SIG-M5 treated with dmso at 0.1 percent for 504 hours (cell line): ENCODE data around the gene CYP2C19.
"Not testable (repeated sequence)": the region's sequence is repeated elsewhere in the genome, so short reads cannot be mapped to it uniquely, and the experiment has no call there.

Experiments
- DNase-seq: peaks from one replicate; lab custom pipeline; 2025; ENCODE audit not compliant: unreplicated experiment; lab: John Stamatoyannopoulos, UW

The CYP2C19 gene

DNA sequence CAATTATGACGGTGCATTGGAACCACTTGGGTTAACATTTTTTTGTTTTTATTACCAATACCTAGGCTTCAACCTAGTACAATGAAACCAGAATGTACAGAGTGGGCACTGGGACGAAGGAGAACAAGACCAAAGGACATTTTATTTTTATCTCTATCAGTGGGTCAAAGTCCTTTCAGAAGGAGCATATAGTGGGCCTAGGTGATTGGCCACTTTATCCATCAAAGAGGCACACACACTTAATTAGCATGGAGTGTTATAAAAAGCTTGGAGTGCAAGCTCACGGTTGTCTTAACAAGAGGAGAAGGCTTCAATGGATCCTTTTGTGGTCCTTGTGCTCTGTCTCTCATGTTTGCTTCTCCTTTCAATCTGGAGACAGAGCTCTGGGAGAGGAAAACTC lies at the start of gene CYP2C19:
Gene CYP2C19, plus strand, starts transcription at position 289 of the 400 bp plus-strand sequence. Its CDS starts 25 bp downstream, at position 314.
- no peak for DNase-seq

DNA sequence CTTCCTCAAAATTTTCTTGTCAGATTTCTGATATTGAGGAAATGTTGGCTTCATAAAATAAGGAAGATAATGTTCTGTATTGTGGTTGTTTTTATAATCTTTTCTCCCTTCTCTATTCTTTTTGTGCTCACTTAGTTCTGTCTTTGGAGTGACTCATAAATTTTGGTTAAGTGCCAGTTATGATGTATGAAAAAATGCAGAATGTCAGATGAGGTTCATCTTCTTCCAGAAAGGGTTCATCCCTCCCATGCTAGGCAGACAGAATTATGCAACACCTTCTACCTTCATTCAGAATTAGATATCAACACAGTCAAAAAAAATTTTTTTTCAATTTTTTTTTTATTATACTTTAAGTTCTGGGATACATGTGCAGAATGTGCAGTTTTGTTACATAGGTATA lies 36.6 kb upstream of the CYP2C19 start:
- DNase-seq, result no peak

DNA sequence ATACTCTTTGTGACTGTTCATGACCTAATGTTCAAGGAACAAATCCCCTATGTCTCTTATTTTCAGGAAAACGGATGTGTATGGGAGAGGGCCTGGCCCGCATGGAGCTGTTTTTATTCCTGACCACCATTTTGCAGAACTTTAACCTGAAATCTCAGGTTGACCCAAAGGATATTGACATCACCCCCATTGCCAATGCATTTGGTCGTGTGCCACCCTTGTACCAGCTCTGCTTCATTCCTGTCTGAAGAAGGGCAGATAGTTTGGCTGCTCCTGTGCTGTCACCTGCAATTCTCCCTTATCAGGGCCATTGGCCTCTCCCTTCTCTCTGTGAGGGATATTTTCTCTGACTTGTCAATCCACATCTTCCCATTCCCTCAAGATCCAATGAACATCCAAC lies 27.3 kb upstream of the CYP2C19 start:
- no peak for DNase-seq

DNA sequence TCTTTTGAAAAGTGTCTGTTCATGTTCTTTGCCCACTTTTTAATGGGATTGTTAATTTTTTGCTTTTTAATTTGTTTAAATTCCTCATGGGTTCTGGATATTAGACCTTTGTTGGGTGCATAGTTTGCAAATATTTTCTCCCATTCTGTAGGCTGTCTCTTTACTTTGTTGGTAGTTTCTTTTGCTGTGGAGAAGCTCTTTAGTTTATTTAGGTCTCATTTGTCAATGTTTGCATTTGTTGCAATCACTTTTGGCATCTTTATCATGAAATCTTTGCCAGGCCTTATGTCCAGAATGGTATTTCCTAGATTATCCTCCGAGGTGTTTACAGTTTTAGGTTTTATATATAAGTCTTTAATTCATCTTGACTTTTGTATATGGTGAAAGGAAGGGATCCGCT lies 23.9 kb upstream of the CYP2C19 start:
- no peak for DNase-seq

DNA sequence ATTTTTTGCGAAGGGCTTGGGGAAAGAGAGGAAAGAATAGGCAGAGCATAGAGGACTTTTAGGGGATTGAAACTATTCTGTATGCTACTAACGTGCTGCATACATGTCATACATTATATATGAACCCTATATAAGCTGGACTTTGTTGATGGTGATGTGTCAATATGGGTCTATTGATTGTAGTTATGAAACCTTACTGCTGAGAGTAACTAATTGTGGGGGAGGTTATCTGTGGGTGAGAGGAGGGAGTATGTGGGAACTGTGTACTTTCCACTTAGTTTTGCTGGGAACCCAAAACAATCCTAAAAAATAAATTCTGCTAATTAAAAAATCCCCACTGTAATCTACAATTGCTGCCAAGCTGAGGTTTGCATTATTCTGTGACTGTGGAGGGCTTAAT lies 15.3 kb upstream of the CYP2C19 start:
- no peak for DNase-seq

DNA sequence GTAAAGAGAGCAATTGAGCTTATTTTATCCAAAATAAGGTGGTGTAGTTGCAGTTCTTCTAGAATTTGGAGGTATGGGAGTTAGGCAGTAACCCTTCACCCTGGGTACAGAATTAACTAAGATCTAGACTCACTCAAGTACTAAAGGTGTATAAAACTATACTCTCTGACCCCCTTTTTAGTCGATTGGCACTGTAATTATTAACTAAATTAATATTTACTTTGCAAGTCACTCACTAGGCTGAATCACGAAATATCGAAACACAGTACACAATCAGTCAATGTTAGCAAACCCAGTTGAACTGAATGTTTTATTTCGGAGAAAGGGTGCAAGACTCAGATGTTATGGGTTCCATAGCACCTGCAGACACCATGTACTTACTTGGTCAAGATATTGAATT lies 14.6 kb upstream of the CYP2C19 start:
- DNase-seq, result no peak

DNA sequence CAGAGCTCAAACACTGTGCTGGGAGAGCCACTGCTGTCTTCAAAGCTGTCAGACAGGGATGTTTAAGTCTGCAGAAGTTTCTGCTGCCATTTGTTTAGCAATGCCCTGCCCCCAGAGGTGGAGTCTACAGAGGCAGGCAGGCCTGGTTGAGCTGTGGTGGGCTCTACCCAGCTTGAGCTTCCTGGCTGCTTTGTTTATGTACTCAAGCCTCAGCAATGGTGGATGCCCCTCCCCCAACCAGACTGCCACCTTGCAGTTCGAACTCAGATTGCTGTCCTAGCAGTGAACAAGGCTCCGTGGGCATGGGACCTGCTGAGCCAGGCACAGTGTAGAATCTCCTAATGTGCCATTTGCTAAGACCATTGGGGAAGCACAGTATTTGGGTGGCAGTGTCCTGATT lies 4.6 kb upstream of the CYP2C19 start:
- DNase-seq, result no peak

DNA sequence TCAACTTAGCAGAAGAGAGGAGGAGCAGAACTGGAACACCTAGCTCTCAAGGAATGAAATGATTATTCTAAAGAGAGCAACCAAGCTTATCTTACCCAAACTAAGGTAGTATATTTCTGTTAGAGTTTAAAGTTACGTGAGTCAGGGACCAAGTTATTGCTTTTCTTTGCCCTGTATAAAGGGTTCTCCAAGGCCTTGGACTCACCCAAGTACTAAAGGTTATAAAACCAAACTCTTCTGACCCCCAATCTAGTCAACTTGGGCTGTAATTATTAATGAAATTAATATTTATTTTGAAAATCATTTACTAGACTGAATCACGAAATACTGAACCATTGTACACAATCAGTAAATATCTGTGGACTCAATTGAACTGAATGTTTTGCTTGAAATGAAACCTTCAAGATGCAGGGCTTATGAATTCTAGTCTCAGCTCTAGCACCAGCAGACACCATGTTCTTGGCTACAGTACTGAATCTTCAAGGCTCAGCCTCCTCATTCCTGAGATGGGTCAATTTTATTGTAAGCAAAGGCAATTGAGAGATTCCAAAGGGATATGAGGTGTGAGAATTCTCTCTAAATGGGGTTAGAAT lies 1.8 kb upstream of the CYP2C19 start:
- no peak for DNase-seq

DNA sequence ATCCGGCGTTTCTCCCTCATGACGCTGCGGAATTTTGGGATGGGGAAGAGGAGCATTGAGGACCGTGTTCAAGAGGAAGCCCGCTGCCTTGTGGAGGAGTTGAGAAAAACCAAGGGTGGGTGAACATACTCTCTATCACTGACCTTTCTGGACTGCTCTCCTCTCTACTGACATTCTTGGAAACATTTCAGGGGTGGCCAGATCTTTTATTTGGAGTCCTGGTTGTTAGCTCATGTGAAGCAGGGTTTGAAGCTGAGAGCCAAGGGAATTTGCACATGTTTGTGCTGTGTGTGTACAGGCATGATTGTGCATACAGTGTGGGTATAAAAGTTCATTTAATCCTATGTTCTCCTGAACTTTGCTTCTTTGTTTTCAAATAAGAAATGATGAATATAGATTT lies 12.9 kb downstream of the CYP2C19 start:
- DNase-seq, result not testable (repeated sequence)

DNA sequence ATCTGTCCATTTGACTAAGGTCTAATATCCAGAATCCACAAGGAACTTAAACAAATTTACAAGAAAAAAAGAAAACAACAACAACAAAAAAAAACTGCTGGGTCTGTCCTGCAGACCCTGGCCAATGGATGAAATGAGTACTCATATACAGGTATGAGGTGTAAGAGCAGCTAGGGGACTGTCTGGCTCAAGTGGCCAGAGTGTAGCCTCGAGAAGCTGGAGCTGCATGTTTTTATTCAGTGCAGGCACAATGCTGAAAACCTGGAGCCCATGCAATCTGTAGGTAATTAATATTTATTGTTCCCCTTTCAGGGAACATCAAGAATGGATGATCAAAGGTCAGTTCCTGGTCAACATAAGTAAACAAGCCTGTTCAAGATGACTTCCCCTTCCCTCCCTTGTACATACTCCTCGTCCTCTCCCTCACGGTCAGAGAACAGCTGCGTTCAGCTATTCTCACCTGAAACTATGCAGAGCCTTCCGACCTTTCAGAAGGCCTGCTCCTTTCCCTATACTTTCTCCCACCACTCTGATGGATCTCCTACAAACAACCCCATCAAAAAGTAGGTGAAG lies 15.5 kb downstream of the CYP2C19 start:
- DNase-seq, result no peak

DNA sequence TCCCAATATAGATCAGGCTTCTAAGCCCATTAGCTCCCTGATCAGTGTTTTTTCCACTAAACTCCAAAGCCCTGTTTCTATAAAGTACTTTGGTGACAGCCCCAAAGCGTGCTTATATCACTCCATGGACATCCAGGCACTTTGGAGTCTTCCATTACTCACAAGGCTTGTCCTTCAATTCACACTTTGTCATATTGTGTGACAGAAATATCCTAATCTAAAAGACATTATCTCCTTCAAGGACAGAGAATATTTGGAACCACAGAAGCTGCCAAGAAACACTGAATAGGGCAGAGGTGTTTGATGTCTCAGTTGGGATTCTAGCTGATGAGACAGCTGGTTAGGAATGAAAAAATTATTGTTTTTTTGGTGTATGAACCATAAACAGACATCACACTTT lies 18.4 kb downstream of the CYP2C19 start:
- no peak for DNase-seq

DNA sequence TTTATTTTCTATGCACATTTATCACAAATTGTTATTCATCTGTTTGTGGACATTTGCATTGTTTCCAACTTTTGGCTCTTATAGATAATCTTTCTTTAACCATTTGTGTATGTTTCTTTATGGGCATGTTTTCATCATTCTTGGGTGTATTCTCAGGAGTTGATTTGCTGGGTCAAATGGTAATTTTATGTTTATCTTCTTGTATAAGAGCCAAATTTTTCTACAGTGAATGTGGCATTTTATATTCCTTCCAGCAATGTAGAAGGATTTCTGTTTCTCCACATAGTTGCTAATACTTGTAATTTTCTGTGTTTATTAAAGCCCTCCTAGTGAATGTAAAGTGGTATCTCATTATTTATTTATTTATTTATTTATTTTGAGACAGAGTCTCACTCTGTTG lies 21.8 kb downstream of the CYP2C19 start:
- DNase-seq, result no peak

DNA sequence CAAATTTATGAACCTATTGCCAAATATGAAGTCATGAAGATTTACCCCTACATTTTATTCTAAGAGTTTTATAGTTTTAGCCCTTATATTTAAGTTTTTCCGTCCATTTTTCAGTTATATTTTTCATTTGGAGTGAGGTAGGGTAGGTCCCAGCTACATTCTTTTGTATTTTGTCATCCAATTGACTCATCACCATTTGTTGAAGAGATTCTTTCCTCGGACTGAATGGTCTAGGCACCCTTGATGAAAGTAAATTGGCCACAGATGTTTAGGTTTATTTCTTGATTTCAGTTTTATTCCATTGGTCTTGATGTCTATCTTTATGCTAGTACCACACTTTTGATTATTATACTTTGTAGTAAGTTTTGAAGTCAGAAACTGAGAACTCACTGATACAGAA lies 22.7 kb downstream of the CYP2C19 start:
- no peak for DNase-seq

DNA sequence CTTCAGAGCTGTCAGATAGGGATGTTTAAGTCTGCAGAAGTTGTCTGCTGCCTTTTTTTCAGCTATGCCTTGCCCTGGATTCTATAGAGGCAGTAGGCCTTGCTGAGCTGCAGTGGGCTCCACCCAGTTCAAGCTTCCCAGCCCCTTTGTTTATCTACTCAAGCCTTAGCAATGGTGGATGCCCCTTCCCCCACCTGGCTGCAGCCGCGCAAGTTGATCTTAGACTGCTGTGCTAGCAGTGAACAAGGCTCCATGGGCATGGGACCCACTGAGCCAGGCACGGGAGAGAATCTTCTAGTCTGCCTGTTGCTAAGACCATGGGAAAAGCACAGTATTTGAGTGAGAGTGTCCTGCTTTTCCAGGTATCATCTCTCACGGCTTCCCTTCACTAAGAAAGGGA lies 38.1 kb downstream of the CYP2C19 start:
- not testable (repeated sequence) for DNase-seq

DNA sequence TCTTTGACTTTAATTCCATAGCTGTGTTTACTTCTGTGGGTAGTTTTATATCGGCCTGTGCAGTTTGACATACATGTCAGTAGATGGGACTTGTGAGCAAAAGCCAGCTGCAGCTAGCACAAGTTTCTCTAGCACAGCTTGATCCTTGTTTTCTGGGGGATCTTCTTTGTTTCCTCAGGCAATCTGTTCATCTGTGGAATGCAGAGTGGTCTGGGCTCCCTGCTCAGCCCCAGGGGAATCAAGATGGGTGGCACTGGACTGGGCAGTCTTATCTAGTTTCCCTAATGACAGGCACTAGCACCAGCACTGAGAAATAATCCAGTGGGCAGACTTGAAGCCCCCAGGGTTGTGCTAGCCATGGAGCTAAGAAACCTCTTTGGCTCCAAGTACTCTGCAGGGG lies 40.8 kb downstream of the CYP2C19 start:
- DNase-seq, result no peak

DNA sequence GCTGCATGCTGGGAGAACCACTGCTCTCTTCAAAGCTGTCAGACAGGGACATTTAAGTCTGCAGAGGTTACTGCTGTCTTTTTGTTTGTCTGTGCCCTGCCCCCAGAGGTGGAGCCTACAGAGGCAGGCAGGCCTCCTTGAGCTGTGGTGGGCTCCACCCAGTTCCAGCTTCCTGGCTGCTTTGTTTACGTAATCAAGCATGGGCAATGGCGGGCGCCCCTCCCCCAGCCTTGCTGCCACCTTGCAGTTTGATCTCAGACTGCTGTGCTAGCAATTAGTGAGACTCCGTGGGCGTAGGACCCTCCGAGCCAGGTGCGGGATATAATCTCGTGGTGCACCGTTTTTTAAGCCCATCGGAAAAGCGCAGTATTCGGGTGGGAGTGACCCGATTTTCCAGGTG lies 67.5 kb downstream of the CYP2C19 start:
- not testable (repeated sequence) for DNase-seq

DNA sequence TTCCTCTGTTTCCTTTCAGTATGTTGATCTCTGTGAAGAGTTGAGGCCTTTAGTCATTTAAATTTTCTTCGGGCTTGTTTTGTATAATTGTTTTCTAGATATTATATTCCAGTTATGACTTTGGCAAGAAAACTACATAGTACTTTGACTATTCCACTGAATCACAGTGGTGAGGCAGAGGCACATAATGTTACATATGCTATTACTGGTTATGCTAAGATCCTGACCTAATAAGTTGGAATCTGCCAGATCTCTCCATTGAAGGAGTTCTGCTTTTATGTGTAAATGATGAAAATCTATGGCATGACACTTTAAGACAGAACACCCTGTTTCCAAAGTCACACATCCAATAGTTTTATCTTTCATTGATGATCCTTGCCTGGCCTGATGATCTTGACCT lies 83.7 kb downstream of the CYP2C19 start:
- DNase-seq, result no peak

DNA sequence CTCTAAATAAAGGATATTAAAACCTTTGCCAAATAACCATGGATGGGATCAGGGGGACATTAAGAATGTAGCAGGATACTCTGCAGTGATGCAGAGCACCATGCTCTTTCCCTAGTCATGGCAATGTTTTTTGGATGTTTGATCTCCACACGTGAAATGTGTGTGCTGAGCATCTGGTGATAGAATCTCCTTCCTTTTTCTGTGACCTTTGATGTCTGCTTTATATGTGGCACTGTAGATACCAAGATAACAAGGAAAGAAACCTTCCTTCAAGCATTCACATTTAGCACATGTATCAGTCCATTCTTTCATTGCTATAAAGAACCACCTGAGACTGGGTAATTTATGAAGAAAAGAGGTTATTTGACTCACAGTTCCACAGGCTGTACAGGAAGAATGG lies 88.3 kb downstream of the CYP2C19 start:
- no peak for DNase-seq

DNA sequence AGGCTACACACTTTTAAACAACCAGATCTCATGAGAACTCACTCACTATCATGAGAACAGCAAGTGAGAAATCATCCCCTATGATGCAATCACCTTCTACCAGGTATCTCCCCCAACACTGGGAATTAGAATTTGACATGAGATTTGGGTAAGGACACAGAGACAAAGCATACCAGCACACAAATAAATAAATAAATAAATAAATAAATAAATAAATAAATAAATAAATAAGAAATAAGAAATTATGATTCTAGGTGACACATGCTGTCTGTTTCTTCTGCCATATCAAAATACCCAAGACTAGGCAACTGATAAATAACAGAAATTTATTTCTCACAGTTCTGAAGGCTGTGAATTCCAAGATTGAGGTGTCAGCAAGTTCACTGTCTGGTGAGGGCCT lies 88.8 kb downstream of the CYP2C19 start:
- no peak for DNase-seq

DNA sequence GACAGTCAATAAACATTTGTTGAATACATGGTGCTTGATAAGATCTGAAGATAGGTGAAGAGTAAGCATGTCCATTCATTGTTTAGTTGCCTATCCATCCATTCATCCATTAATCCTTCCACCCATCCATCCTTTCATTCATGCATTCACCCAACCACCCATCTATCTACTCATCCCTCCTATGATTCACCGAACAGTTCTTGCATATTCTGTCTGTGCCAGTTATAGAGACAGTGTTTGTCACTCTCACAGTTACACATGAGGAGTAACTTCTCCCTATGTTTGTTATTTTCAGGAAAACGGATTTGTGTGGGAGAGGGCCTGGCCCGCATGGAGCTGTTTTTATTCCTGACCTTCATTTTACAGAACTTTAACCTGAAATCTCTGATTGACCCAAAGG lies 90.0 kb downstream of the CYP2C19 start:
- no peak for DNase-seq

DNA sequence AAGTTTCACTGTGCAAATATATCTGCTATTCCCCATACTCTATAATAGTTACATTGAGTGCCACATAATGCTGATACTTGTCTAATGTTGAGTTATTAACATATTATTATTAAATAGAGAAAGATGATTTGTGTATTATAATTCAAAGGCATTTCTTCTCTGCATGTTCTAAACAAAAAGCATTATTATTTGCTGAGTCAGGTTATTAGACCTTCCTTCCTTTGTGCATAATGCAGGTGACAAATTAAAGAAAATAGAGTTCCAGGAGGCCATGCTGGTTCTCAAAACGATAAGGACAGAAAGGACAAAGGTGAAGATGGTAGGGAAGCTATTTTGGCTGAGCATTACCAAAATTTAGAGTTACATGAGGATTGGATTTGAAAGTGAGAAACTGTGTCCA lies 90.6 kb downstream of the CYP2C19 start:
- no peak for DNase-seq

DNA sequence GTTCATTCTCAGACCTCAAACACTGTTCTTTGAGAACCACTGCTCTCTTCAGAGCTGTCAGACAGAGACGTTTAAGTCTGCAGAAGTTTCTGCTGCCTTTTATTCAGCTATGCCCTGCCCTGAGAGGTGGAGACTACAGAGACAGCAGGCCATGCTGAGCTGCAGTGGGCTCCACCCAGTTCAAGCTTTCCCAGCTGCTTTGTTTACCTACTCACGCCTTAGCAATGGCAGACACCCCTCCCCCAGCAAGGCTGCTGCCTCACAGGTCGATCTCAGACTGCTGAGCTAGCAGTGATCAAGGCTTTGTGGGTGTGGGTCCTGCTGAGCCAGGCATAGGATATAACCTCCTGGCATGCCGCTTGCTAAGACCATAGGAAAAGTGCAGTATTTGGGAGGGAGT lies 95.5 kb downstream of the CYP2C19 start:
- DNase-seq, result no peak

DNA sequence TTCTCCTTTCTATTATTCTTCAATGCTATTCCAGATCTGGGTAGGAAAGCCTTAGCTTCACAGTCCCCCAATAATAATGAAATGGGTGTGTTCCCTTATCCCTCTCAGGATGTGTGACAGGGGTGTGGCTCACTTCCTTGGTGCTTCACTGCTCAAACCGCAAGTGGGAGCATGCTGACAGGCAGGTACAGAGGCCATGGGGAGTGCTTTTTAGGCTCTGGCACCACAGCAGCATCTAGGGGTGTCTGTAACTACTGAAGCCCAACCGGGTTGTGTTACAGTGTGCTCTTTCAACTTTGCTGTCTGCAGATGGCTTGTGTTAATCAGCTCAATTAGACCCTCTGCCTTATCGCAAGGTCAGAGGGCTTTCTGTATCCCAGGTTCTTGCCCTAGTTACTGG lies 96.6 kb downstream of the CYP2C19 start:
- DNase-seq, result no peak
